Keratinocyte (primary cell): ENCODE results near the gene YWHAH.

ENCODE experiments used
- CTCF ChIP-seq, 3 experiments: IDR thresholded peaks in 1 of 3; conservative IDR thresholded peaks in 1 of 3; optimal IDR thresholded peaks in 1 of 3; 2 replicates in 2 of 3; 3 replicates in 1 of 3; pipeline versions ENCODE3 to v1.5.1; 2011; ENCODE audit warnings: low read length in 3 of 3, mild to moderate bottlenecking in 3 of 3, moderate library complexity in 2 of 3, control low read depth in 1 of 3, inconsistent platforms in 1 of 3; ENCODE audit not compliant: insufficient read depth in 2 of 3; ENCODE audit errors: extremely low read depth in 1 of 3
- EZH2 ChIP-seq: IDR thresholded peaks from one replicate; pipeline ENCODE4 v1.6.1; 2012; ENCODE audit warnings: inconsistent platforms, mild to moderate bottlenecking, low read length, moderate library complexity

- no peak for TF ChIP-seq CTCF (optimal IDR thresholded peaks at IDR 0.05 in 1 of 3, IDR thresholded peaks at IDR 0.05 in 1 of 3, conservative IDR thresholded peaks at IDR 0.05 in 1 of 3; ENCODE audit: extremely low read depth in 1 of 3, insufficient read depth in 2 of 3, low read length in 3 of 3)
- no peak for TF ChIP-seq EZH2
Measured at GRCh38 chr22:31896472-31896871, 47.9 kb upstream of the YWHAH start.
